Endothelial cell of umbilical vein (primary cell): ENCODE data around the gene CD163. TPM values are rescaled to one million over a fixed set of nuclear protein-coding genes. Genes with fewer than 3 reads are reported as not detected.

ENCODE experiments used
- BruUV-seq: library from RNA; stranded (reverse); fragments of 400-500 nt; replicated peaks from 2 replicates; lab custom pipeline; 2021; lab: Mats Ljungman, UMichigan
- CTCF ChIA-PET: fragments of 300-600, 350-600 bp; sonication (Branson Sonifier 250); formaldehyde crosslinking; loops from one replicate; lab custom pipeline; 2021; ENCODE audit warnings: antibody characterized with exemption, inconsistent platforms; lab: Charles Lee
- POLR2A ChIA-PET: fragments of 300-600, 350-600 bp; sonication (Branson Sonifier 250); formaldehyde crosslinking; loops from one replicate; lab custom pipeline; 2021; ENCODE audit warnings: antibody characterized with exemption, inconsistent platforms; lab: Charles Lee
- DNase-seq: peaks from one replicate; pipeline ENCODE4 v3.0.0-alpha.2; 2011; ENCODE audit warnings: low read depth, low spot score
- FAIRE-seq: peaks from 2 replicates; lab custom pipeline; 2011; peaks lifted over from hg19 to GRCh38; lab: Jason Lieb, UNC
- H2AFZ ChIP-seq: 2 replicates; pipeline ENCODE4 v1.6.0; 2012; ENCODE audit warnings: low read depth, low read length, control low read depth, inconsistent platforms
- H3K27ac ChIP-seq: 2 replicates; pipeline ENCODE4 v1.5.1; 2011; ENCODE audit warnings: low read depth, mild to moderate bottlenecking, control low read depth, low read length, moderate library complexity; ENCODE audit not compliant: insufficient read depth
- H3K27me3 ChIP-seq, 2 experiments: 2 replicates each; pipeline versions ENCODE4 v1.6.0 to v1.6.1; 2011; ENCODE audit warnings: low read length in 2 of 2, mixed read lengths in 1 of 2; ENCODE audit not compliant: control insufficient read depth in 2 of 2, insufficient read depth in 2 of 2
- H3K36me3 ChIP-seq, 2 experiments: 2 replicates in 1 of 2; 3 replicates in 1 of 2; pipeline ENCODE4 v1.5.1; 2011; ENCODE audit warnings: low read length in 2 of 2, mild to moderate bottlenecking in 1 of 2, moderate library complexity in 1 of 2; ENCODE audit not compliant: control insufficient read depth in 2 of 2, insufficient read depth in 2 of 2; ENCODE audit errors: extremely low read depth in 1 of 2
- H3K4me1 ChIP-seq: 3 replicates; pipeline ENCODE4 v1.5.1; 2011; ENCODE audit warnings: mild to moderate bottlenecking, low read length; ENCODE audit not compliant: control insufficient read depth, insufficient read depth; ENCODE audit errors: extremely low read depth
- H3K4me2 ChIP-seq: 2 replicates; pipeline ENCODE4 v1.6.1; 2011; ENCODE audit warnings: low read length, control low read depth, mixed read lengths; ENCODE audit not compliant: insufficient read depth
- H3K4me3 ChIP-seq, 3 experiments: fragments of 200-600 bp in 1 of 3; sonication (generic), shearing (Covaris generic) in 1 of 3; replicated peaks in 1 of 3; 2 replicates each; pipeline ENCODE4 v1.5.1; 2011 to 2016; ENCODE audit warnings: control low read depth in 3 of 3, low read length in 3 of 3, mild to moderate bottlenecking in 2 of 3, inconsistent platforms in 1 of 3, low read depth in 1 of 3, moderate library complexity in 1 of 3; ENCODE audit not compliant: insufficient read depth in 1 of 3
- H3K79me2 ChIP-seq: 2 replicates; pipeline ENCODE4 v1.6.0; 2012; ENCODE audit warnings: low read length, inconsistent platforms; ENCODE audit not compliant: control insufficient read depth, insufficient read depth
- H3K9ac ChIP-seq: replicated peaks from 2 replicates; pipeline ENCODE3; 2011; ENCODE audit warnings: low read length, control low read depth; ENCODE audit not compliant: insufficient read depth; ENCODE audit errors: extremely low read depth
- H3K9me1 ChIP-seq: replicated peaks from 3 replicates; pipeline ENCODE4 v1.6.0; 2011; ENCODE audit warnings: mild to moderate bottlenecking, low read length; ENCODE audit not compliant: control insufficient read depth, insufficient read depth; ENCODE audit errors: extremely low read depth
- H3K9me3 ChIP-seq: replicated peaks from 2 replicates; pipeline ENCODE4 v1.5.1; 2012; ENCODE audit warnings: low read length, inconsistent platforms; ENCODE audit not compliant: control insufficient read depth, insufficient read depth
- H4K20me1 ChIP-seq: replicated peaks from 2 replicates; pipeline ENCODE3; 2011; ENCODE audit warnings: mild to moderate bottlenecking, low read length; ENCODE audit not compliant: control insufficient read depth, insufficient read depth; ENCODE audit errors: extremely low read depth
- EZH2 ChIP-seq: IDR thresholded peaks from 2 replicates; pipeline ENCODE4 v1.6.1; 2012; ENCODE audit warnings: borderline replicate concordance, low read depth, mild to moderate bottlenecking, moderate library complexity, low read length, inconsistent platforms; ENCODE audit not compliant: severe bottlenecking
- FOS ChIP-seq: IDR thresholded peaks from 2 replicates; pipeline ENCODE4 v1.6.1; 2011; ENCODE audit warnings: mild to moderate bottlenecking, low read length, moderate library complexity, borderline replicate concordance; ENCODE audit not compliant: insufficient read depth
- GATA2 ChIP-seq: IDR thresholded peaks from 2 replicates; pipeline ENCODE4 v1.7.0; 2011; ENCODE audit warnings: low read depth, mild to moderate bottlenecking, moderate library complexity, mixed read lengths, low read length; ENCODE audit not compliant: insufficient read length, insufficient read depth
- JUN ChIP-seq: IDR thresholded peaks from 2 replicates; pipeline ENCODE4 v1.6.1; 2011; ENCODE audit warnings: borderline replicate concordance, low read depth; ENCODE audit not compliant: insufficient read length, insufficient read depth
- MYC ChIP-seq: IDR thresholded peaks from one replicate; pipeline ENCODE4 v1.6.1; 2011; ENCODE audit warnings: mild to moderate bottlenecking, low read depth, low read length
- POLR2A ChIP-seq: IDR thresholded peaks from 2 replicates; pipeline ENCODE4 v1.6.1; 2012; ENCODE audit warnings: low read depth, mild to moderate bottlenecking, control low read depth, low read length
- POLR2AphosphoS5 ChIP-seq: IDR thresholded peaks from 2 replicates; pipeline ENCODE4 v1.6.1; 2012; ENCODE audit warnings: low read depth, mild to moderate bottlenecking, control low read depth, low read length, moderate library complexity; ENCODE audit not compliant: insufficient read depth
- dilution Hi-C: fragments of 300-500 bp; cut with MboI; formaldehyde crosslinking; loops from one replicate; pipeline ENCODE4 v1.15.0; 2019; ENCODE audit warnings: low sequenced_read_pairs; ENCODE audit not compliant: extremely low pct_ligation_motif_present
- intact Hi-C: fragments of 100-400 bp; cut with micrococcal nuclease; formaldehyde crosslinking; loops from one replicate; pipeline ENCODE4 v1.10.0; 2022
- polyA plus RNA-seq, 4 experiments: library from polyadenylated mRNA; depleted of rRNA in 3 of 4; stranded (reverse) in 3 of 4; unstranded in 1 of 4; fragments of >200 nt; gene quantifications; 2 replicates each; pipeline versions ENCODE4 v1.2.1 to v1.2.3, GENCODE V29; 2011 to 2012; ENCODE audit warnings: missing spikeins in 1 of 4
- total RNA-seq: library from RNA; stranded (reverse); gene quantifications from 2 replicates; pipeline ENCODE4 v1.2.3, GENCODE V29; 2021
- TF ChIP-seq, protein P1 (sequence below): IDR thresholded peaks from 2 replicates; pipeline ENCODE4 v1.6.1; 2011; ENCODE audit not compliant: insufficient read depth, insufficient read length
- TF ChIP-seq, protein P2 (sequence below), 2 donors: IDR thresholded peaks; 1 replicate in 1 of 2; 2 replicates in 1 of 2; pipeline ENCODE4 v1.5.1; 2011; ENCODE audit warnings: low read length in 2 of 2, mild to moderate bottlenecking in 2 of 2, moderate library complexity in 2 of 2, control low read depth in 1 of 2, inconsistent platforms in 1 of 2, low read depth in 1 of 2; ENCODE audit not compliant: insufficient read depth in 1 of 2; ENCODE audit errors: extremely low read depth in 1 of 2

The CD163 gene
- total and polyA plus RNA-seq, 2 donors (not counting 3 experiments of a cell fraction or from before 2014, with no cell fraction given) = not detected

GRCh38 chr12:7485095-7485494 lies 18.5 kb downstream of the CD163 start:
- Histone ChIP-seq H3K4me1 (no peaks in the 10 kb centered on the region), H3K27me3 (peaks cover 2 to 5% of the 10 kb centered on the region in 2 experiments), H3K36me3 (no peaks in the 10 kb centered on the region), H4K20me1 (no peaks in the 10 kb centered on the region), H3K79me2 (no peaks in the 10 kb centered on the region), H3K9me1 (no peaks in the 10 kb centered on the region), H3K27ac (no peak overlapping the region), H3K9ac (no peak overlapping the region), H3K4me2 (no peak overlapping the region), H3K4me3 (no peak overlapping the region), H3K9me3 (no peaks in the 10 kb centered on the region), H2AFZ (no peak overlapping the region)
- DNase-seq (no peak), FAIRE-seq (no peak)
- BruUV-seq = no TSS peak
- TF ChIP-seq, protein P1, sequence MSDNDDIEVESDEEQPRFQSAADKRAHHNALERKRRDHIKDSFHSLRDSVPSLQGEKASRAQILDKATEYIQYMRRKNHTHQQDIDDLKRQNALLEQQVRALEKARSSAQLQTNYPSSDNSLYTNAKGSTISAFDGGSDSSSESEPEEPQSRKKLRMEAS = no peak
- no peak for TF ChIP-seq EZH2
- dilution Hi-C loops = no loop called here
- intact Hi-C loops = no loop called here
- ChIA-PET CTCF (no interaction called here), POLR2A (no interaction called here)

DNA sequence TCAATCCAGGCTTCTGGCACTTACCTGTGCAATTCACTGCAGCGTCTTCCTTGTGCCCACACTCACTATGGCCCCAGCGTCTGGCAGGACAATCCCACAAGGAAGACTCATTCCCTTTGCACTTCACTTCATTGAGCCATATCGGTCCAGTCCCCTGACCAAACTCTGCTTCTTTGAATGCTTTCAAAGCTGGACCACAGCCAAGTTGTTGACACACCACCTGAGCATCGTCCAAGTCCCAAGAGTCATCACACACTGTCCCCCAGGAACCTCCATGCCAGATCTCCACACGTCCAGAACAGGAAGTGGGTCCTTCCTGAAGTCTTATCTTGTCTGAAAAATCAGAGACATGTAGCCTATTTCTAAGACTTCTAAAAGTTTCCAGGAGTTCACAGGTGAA lies 20.2 kb downstream of the CD163 start:
- ChIA-PET CTCF (no interaction called here), POLR2A (no interaction called here)
- no peak overlapping the region for H3K4me2 ChIP-seq
- H3K27me3 ChIP-seq = peaks cover under 1 to 5% of the 10 kb centered on the region in 2 experiments
- no peaks in the 10 kb centered on the region for H3K79me2 ChIP-seq
- TF ChIP-seq EZH2 (no peak), POLR2AphosphoS5 (no peak), MYC (no peak), FOS (no peak), POLR2A (no peak), JUN (no peak), GATA2 (no peak)
- TF ChIP-seq, protein P2, sequence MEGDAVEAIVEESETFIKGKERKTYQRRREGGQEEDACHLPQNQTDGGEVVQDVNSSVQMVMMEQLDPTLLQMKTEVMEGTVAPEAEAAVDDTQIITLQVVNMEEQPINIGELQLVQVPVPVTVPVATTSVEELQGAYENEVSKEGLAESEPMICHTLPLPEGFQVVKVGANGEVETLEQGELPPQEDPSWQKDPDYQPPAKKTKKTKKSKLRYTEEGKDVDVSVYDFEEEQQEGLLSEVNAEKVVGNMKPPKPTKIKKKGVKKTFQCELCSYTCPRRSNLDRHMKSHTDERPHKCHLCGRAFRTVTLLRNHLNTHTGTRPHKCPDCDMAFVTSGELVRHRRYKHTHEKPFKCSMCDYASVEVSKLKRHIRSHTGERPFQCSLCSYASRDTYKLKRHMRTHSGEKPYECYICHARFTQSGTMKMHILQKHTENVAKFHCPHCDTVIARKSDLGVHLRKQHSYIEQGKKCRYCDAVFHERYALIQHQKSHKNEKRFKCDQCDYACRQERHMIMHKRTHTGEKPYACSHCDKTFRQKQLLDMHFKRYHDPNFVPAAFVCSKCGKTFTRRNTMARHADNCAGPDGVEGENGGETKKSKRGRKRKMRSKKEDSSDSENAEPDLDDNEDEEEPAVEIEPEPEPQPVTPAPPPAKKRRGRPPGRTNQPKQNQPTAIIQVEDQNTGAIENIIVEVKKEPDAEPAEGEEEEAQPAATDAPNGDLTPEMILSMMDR (IDR thresholded peaks at IDR 0.05; ENCODE audit: extremely low read depth in 1 of 2, insufficient read depth in 1 of 2, low read depth in 1 of 2, low read length in 2 of 2) = no peak
- TF ChIP-seq, protein P1 = no peak
- FAIRE-seq (no peak), DNase-seq (no peak)
- dilution Hi-C loops (no loop called here), intact Hi-C loops (no loop called here)
- H3K27ac ChIP-seq = no peak overlapping the region
- no TSS peak for BruUV-seq
- H3K36me3 ChIP-seq = no peaks in the 10 kb centered on the region
- H3K9me3 ChIP-seq = no peaks in the 10 kb centered on the region
- H3K4me3 ChIP-seq = no peak overlapping the region
- no peaks in the 10 kb centered on the region for H4K20me1 ChIP-seq
- no peaks in the 10 kb centered on the region for H3K9me1 ChIP-seq
- no peaks in the 10 kb centered on the region for H3K4me1 ChIP-seq
- no peak overlapping the region for H2AFZ ChIP-seq
- H3K9ac ChIP-seq = no peak overlapping the region
